Upper lobe of left lung (tissue), 4 donors: ENCODE results near the gene SLC2A2.

Experiments used
- CTCF ChIP-seq, 6 experiments: fragments of 450-650 bp in 4 of 6; fragments of 200-600 bp in 2 of 6; sonication (generic) in 2 of 6; IDR thresholded peaks; one replicate each; pipeline ENCODE4 v1.5.1; 2016 to 2019; ENCODE audit warnings: antibody characterized with exemption in 6 of 6
- POLR2A ChIP-seq, 4 donors: fragments of 450-650 bp; IDR thresholded peaks; one replicate each; pipeline ENCODE4 v1.5.1; 2016 to 2017; ENCODE audit warnings: antibody characterized with exemption in 4 of 4, mild to moderate bottlenecking in 2 of 4

DNA sequence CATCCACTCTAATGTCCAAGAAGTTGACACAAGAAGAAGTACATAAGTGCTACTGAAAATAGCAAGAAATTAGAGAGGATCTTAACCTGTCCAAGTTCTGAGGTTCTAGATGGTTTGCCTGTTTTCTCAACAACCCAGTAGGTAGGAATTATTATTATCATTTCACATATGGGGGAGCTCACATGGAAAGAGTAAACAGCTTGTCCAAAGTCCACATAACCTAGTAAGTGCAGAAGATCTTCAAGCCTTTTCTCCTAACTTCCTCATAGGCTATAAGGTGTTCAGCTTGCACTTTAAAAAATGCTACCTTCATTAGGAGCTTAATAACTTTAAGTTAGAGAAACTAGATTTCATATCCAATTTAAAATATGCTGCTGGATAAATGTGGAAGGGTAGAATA lies 3.0 kb downstream of the SLC2A2 start:
- TF ChIP-seq CTCF (IDR thresholded peaks at IDR 0.05), result no peak
- no peak for TF ChIP-seq POLR2A (IDR thresholded peaks at IDR 0.05)
